ENCODE data around the gene GRM4. TPM values are rescaled to one million over a fixed set of nuclear protein-coding genes. Genes with fewer than 3 reads are reported as not detected.

The GRM4 gene
- total RNA-seq, 1 experiment from 2014 or later = 5.6 TPM

DNA sequence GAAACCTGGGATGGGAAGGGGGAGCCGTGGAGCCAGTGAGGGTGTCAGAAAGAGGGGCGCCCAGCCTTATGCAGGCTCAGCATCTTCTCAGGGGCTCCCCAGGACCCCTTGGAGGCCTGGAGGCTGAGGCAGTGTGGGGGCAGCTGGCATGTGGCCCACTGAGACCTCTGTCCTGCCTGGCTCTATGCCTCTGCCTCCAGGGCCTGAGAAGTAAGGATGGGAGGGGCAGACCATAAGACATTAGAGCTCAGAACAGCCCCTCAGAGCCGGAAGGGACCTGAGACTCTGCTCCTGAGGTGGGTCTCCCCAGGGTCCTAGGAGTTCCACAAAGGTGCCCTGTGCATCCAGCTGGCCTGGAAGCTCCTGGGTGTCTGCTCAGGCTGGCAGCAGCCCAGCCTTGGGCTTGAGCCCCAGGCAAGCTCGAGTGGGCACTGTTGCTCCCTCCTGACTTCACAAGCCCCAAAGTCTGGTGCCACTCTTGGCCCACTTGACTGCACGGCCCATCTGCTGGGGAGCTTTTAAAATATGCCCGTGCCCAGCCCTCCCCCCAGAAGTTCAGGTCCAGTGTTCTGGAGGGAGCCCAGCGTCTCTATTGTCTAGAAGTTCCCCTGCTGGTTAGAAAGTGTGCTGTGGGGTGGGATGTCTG lies 126.8 kb downstream of the GRM4 start:
- H3K9me3 Mint-ChIP-seq = peaks cover 5 to 16% of the 10 kb centered on the region in 2 experiments; a peak in 2 of 5 replicates
- TF ChIP-seq, protein P1, sequence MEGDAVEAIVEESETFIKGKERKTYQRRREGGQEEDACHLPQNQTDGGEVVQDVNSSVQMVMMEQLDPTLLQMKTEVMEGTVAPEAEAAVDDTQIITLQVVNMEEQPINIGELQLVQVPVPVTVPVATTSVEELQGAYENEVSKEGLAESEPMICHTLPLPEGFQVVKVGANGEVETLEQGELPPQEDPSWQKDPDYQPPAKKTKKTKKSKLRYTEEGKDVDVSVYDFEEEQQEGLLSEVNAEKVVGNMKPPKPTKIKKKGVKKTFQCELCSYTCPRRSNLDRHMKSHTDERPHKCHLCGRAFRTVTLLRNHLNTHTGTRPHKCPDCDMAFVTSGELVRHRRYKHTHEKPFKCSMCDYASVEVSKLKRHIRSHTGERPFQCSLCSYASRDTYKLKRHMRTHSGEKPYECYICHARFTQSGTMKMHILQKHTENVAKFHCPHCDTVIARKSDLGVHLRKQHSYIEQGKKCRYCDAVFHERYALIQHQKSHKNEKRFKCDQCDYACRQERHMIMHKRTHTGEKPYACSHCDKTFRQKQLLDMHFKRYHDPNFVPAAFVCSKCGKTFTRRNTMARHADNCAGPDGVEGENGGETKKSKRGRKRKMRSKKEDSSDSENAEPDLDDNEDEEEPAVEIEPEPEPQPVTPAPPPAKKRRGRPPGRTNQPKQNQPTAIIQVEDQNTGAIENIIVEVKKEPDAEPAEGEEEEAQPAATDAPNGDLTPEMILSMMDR (conservative IDR thresholded peaks at IDR 0.05) = no peak
- H2BK120ac ChIP-seq (ENCODE audit: low read depth, low read length, poor library complexity, severe bottlenecking) = no peak overlapping the region
- no peak overlapping the region for H4K8ac ChIP-seq (replicated peaks; ENCODE audit: insufficient read length, low read depth, low read length)
- DNase-seq = no peak
- no peak overlapping the region for H2AFZ ChIP-seq (ENCODE audit: low read length)
- H3K27me3 Mint-ChIP-seq (ENCODE audit: low read depth) = peaks cover 42% of the 10 kb centered on the region
- no peak overlapping the region for H2BK20ac ChIP-seq (ENCODE audit: low read depth, low read length, poor library complexity, severe bottlenecking)
- H3T11ph ChIP-seq (ENCODE audit: low read length) = no peak overlapping the region
- H3K23ac ChIP-seq (ENCODE audit: insufficient read length, low read depth, low read length) = no peak overlapping the region
- H3K9ac ChIP-seq (ENCODE audit: extremely low read depth, insufficient read length, low read length) = no peak overlapping the region
- H2BK12ac ChIP-seq (ENCODE audit: insufficient read length, low read depth, low read length) = no peak overlapping the region
- H3K79me1 ChIP-seq (ENCODE audit: insufficient read depth, low read depth, low read length, poor library complexity, severe bottlenecking) = no peaks in the 10 kb centered on the region
- no peak overlapping the region for H3K56ac ChIP-seq (ENCODE audit: insufficient read length, low read depth, low read length)
- H3K4me2 ChIP-seq (ENCODE audit: insufficient read depth, insufficient read length, low read length) = no peak overlapping the region
- no peak overlapping the region for H3K27ac Mint-ChIP-seq
- no peak overlapping the region for H4K91ac ChIP-seq (ENCODE audit: insufficient read length, low read depth, low read length)
- H4K5ac ChIP-seq (ENCODE audit: insufficient read length, low read depth, low read length) = no peak overlapping the region
- H4K20me1 ChIP-seq (ENCODE audit: control insufficient read depth, insufficient read depth, insufficient read length) = no peaks in the 10 kb centered on the region
- H3K36me3 Mint-ChIP-seq (ENCODE audit: insufficient read depth in 1 of 3, low read depth in 3 of 3) = peaks cover 0 to 2% (median 1%) of the 10 kb centered on the region in 3 experiments; a peak in 4 of 7 replicates
- H3K4me1 ChIP-seq (ENCODE audit: insufficient read depth, low read length) = no peaks in the 10 kb centered on the region
- H3K27me3 ChIP-seq (ENCODE audit: insufficient read depth, low read length) = peaks cover 4% of the 10 kb centered on the region; the same call in 1 of the 2 replicates
- H3K79me2 ChIP-seq (ENCODE audit: insufficient read depth, low read length) = no peaks in the 10 kb centered on the region
- WGBS (ENCODE audit: extremely low coverage, insufficient read length, low lambda C conversion rate) = no CpG with 5 or more reads among the region's 7 CpGs
- H3K23me2 ChIP-seq (ENCODE audit: insufficient read length, low read depth, low read length, poor library complexity, severe bottlenecking) = no peaks in the 10 kb centered on the region
- no peak overlapping the region for H2BK5ac ChIP-seq (ENCODE audit: insufficient read length, low read length)
- no peak overlapping the region for H3K14ac ChIP-seq (ENCODE audit: insufficient read depth, low read length)
- H3K9me3 ChIP-seq (ENCODE audit: control insufficient read depth, low read depth, low read length) = peaks cover 4% of the 10 kb centered on the region
- H3K4me3 Mint-ChIP-seq = no peak overlapping the region
- H3K4ac ChIP-seq (ENCODE audit: low read depth, low read length) = no peak overlapping the region
- no peak overlapping the region for H3K18ac ChIP-seq (ENCODE audit: insufficient read length, low read depth, low read length)
- peaks cover 16 to 18% of the 10 kb centered on the region in 2 experiments for H3K4me1 Mint-ChIP-seq
- no peak overlapping the region for H3K27ac ChIP-seq (ENCODE audit: insufficient read length, low read depth, low read length)
- H2AK5ac ChIP-seq (ENCODE audit: insufficient read length, low read length) = no peak overlapping the region
- H2BK15ac ChIP-seq (ENCODE audit: low read depth, low read length) = no peak overlapping the region

Measured in H9 (cell line).